HG03196 (cell line): Measurements from ENCODE around the gene MDC1.

Experiments used
- ATAC-seq: cut with Tn5 transposase; IDR thresholded peaks from one replicate; pipeline ENCODE4 v1.9.1; 2021; ENCODE audit not compliant: unreplicated experiment

The MDC1 gene

DNA sequence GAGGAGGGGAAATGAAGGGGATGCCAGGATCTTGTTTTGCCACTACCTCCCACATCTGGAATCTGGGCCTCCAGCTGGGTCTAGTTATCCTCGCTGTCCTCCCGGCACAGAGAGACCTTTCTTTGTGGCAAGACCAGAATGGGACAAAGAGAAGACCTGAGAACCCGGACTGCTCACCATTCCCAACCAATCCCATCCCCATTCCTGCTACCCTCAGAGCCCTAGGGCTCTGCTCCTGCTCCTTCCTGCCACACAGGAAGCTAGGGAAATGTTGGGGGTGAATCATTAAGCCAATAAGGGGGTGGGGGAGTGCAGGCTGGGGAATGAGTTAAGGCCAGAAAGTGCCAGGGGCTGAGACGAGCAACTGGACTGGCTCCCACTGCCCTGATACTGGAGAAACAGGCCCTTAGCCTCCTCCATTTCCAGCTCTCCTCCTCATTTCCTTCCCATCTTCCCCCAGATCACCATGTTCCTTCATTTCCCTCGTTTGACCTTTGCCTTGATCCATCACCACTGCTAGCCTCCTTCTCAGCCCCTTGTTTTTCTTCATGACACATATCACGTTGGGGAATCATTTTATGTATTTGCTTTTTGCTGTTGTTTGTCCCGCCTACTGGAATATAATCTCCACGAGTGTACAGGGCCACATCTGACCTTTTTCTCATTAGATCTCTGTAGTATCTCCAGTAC lies 31.9 kb upstream of the MDC1 start:
- no peak for ATAC-seq

DNA sequence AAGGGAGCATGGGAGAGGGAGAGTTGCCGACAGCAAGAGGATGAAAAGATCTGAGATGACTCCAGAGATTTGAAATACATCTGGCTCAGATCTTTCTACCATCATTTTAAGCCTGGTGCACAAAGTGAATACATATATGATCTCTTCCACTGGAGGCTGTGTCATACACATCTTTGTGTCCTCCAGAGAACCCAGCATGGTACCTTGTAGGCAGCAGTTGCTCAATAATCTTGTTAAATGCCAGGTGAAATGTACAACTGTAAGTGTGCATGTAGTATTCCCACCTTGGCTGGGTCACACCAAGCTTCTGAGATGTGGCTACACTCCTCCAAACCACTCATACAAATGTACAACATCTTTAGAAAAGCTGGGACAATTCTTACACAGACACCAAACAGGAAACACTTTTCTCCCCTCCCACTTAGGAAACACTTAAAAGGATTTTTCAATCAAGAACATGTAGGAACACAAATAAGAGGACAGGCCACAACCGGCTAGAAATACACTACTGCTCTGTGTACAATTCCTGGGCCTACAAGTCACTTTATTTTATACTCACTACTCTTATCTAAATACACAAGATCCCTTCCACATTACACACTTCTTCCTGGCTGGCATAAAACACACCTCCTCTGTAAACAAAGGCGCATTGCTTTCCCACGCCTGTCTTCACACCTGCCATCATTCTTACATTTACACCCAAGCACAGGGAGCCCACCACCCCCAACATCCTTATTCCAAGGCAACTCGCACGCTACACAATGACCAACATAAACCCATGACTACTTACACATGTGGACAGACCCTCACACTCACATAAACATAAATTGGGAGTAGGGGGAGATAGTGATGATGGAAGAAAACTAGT lies 31.1 kb upstream of the MDC1 start:
- ATAC-seq = no peak

DNA sequence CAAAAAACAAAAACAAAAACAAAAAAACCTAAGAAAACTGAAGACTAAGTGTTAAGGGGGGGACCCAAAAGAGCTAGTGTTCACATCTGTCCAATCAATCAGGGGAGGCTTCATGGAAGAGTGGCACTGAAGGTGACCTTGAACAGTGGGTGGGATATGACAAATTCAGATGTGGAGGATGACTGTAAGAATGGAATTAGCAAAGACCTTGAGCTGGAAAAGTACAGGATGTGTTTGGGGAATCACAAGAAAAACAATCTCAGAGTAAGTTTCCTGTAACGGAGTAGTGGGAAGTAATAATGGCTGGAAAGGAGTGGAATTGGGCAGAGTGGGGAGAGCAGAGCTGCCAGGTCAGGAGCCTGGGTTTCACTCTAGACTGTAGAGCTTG lies 30.2 kb upstream of the MDC1 start:
- ATAC-seq = no peak

DNA sequence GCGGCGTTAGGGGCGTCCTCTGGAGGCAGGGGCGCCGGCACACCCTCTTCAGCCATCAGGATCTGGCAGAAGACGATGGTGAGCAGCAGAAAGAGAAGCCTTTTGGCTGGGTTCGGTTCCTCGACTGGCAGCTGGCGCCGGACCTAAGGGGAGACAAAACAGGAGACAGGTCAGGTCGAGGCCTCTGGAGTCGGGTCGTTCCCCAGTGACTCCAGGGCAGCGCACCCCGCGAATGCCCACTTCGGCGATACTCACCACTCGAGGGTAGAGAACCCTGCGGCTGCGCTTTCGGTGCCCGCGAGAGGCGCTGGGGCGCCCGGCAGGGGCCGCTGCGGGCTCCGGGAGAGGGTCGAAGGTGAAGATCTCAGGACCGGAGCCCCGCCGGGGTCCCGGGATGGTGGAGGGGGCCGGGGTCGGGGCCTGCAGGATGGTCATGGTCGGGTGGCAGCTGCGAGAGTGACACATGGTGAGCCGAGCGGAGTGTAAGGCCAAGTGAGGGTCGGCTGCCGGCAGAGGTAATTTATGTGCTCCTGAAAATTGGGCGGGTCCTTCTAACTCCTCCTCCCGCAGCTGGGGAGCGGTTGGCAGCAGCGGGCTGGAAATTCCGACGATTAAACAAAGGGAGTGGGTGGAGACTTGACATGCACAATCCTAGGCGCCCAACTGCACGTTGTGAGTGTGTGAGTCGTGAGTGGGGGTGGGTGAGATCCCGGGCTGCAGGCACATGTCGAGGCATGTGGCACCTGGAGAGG lies 27.1 kb upstream of the MDC1 start, which contains the start of gene IER3:
Gene IER3 (minus strand): TSS at position 494 of the 752 bp plus-strand sequence. CDS start 29 bp downstream, at position 465.
- ATAC-seq = no peak

DNA sequence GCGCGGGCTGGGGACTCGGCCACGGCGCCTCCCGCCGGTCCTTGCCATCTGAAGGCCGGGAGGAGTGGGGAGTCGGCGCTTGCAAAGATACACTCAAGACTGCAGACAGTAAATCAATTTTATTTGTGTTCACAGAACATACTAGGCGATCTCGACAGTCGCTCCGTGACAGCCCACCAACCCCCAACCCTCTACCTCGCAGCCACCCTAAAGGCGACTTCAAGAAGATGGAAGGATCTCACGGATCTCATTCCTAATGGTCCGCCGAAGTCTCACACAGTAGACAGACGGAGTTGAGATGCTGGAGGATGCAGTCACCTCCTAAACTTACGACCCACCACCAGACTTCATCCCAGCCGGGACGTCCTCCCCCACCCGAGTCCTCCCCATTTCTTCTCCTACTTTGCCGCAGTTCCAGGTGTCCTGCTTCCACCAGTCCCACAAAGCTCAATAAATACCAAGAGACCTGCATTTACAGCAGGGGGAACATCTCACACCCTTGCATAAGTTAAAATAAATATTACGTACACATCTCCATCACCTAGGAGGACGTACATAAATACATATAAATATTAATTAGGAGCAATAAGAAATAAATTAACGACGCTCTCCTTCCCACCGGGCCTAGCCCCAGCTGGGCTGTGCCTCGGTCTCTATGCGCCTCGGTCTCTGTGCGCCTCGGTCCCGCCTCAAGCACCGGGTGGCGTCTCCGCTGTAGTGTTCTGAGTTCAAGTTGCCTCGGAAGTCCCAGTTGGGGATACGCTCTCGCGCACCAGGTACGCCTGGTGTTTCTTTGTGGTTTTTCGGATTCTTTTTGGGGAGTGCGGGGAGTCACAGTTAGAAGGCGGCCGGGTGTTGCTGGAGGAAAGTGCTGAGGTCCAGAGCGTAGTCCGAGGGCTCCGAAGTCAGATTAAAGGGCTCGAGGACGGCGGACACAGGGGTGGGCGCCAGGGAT lies 26.3 kb upstream of the MDC1 start:
- ATAC-seq = no peak

DNA sequence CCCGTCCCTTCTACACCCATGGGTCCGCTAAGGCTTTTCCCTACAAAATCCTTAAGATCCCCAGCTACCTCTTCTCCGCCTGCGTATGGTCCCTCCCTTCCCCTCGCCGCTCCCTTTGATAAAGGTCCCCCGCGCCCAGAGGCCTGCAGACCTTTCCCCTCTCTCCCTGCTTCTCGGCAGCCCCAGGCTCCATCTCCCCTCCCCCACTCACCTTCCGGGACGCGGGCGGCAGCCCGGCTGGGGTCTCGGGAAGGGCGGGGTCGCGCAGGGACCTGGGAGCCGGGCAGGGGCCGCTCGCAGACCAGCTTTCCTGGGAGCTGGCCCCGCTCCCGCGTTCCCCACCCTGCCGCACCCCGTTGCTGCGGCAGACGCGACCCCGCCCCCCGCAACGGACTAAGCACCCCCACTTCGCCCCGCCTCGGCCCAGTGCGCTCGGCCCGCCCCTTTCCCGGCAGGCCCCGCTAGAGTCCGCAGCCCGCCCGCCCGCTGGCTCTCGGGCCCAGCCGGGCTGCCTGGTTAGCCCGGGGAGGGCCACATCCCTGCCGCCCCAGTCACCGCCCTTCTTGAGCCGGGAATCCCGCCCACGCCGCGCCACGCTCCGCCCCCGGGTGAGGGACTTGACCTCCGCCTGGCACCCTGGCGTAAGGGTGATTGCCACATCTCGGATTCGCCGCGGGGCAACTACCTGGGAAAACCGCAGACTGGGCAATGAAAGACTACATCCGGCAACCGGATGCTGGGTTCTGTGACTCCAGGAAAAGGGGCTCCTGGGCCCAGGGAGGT lies 25.4 kb upstream of the MDC1 start, which contains the start of gene FLOT1:
Gene FLOT1 (minus strand): TSS at position 372 of the 783 bp plus-strand sequence. CDS start 498 bp downstream, outside the sequence.
- ATAC-seq = peak; percentile 57

DNA sequence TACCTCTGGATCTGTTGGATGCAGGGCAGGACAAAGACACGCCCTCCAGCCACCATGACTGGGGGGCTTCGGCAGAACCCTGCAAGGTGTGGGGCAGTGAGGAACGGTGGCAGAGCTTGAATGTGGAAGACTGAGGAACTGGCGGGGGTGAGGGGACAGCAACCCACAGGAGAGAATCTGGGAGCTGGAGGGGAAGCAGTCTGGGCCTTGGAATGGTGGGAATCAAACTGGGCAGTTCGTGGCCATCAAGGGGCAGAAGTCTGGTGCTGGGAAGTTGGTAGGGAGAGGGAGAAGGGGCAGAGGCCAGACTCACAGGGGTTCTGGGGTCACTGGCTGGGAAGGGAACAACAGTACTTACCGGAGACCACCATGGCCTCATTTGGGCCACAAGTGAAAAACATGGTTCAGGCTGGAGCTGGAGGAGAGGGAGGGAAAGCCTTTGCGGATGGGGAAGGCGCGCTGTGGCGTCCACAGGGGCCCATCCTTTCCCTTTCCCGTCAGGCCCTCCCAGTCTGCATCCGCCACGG lies 24.8 kb upstream of the MDC1 start:
- ATAC-seq = no peak

DNA sequence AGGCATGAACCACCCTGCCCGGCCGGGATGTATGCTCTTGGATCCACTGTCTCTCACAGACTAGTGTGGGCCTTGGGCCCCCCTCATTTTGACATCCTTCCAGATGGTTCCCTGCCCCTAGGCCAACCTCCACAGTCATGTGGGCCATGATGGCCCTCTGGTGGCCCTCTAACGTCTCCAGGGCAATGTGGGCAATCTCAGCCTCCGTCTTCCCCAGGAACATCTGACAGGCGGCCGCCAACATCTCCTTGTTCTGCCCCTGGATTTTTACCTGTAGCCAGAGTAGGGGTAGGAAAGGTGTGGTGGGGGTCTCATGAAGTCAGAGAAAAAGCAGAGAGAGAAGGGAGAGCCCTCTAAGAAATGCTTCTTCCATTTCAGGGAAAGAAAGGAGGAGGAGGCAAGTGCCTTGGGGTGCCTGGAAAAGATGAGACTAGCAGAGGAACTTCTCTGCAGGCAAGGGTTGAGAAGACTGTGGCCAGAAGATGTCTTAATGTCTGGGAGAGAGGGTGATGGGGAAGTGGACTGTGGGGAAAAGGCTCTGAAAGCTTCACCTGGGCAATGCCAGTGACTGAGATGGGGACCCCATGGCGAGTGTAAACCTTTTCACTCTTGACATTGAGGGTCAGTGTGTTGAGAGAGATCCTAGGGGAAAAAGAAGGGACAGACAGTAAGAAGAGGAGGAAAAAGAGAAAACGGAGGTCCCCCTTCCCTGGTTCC lies 24.1 kb upstream of the MDC1 start:
- ATAC-seq = no peak

DNA sequence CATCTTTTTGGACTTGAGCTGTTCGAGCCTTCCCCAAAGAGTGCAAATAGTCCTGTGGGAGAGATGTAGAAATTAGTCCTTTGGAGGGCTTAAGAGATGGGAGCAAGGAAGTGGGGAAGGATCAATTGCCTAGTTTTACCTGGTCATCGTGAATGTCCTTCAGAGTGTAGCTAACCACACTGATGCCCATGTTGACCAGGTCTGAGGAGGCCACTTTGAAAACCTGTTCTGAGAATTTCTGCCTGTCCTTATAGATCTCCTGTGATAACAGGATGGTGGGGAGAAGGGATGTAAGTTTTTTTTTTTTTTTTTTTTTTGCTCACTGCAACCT lies 23.4 kb upstream of the MDC1 start:
- ATAC-seq = no peak

DNA sequence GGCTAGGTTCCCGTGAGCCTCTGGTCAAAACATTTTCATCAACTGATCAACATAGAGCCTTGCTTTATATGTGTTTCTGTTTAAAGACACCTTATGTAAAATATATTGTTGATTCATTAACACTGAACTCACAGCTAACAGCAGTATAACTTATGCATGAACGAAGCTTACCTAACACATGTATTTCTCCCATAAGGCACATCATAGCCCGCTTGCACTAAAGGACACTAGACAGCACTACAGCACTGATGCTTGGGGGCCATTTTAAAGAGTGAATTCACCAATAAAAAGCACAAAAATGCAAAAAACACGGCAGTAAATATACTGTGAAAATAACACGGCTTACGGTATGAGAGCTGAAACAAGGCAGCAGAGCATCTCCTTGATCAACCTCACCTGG lies 21.5 kb upstream of the MDC1 start:
- ATAC-seq = no peak

DNA sequence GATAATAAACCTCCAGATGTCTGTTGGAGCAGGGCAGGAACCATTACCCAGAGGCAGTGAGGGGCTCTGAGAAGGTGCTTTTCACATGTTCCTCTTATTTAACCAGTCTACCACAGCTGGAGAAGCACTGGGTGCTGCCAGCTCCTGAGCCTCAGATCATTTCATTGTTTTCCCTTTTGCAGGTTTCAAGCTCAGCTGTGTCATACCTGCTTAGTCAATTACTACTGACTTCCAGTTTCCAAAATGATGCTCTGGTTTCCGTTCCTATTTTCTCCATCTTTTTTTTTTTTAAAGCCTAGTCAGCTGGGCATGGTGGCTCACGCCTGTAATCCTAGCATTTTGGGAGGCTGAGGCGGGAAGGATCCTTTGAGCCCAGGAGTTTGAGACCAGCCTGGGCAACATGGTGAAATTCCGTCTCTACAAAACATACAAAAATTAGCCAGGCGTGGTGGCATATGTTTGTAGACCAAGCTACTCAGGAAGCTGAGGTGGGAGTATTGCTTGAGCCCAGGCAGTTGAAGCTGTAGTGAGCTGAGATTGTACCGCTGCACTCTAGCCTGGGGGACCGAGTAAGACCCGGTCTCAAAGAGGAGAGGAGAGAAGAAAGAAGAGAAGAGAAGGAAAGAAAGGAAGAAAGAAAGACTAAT lies 18.7 kb upstream of the MDC1 start:
- no peak for ATAC-seq

DNA sequence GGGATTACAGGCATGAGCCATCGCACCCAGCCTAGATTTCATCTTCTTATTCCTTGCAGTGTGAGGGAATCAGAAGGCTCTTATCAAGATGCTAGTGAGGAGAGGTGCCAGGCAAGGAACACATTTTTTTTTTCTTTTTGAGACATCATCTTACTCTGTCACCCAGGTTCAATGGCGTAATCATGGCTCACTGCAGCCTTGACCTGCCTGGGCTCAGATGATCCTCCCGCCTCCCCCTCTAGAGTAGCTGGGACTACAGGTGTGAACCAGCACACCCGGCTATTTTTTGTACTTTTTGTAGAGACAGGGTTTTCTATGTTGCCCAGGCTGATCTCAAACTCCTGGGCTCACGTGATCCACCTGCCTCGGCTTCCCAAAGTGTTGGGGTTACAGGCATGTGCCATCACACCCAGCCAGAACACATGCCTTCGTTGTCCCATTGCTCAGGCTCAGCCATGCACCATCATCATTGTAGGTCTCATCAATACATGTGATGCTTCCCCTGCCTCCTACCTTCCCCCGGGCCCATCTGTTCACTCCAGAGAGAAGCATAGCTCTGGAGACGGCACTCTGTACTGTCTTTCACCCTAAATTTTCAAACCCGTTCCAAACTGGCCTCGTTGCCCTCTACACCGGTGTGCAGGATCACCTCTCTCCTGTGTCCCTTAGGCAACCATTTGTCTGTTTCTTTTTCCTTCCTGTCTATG lies 15.3 kb upstream of the MDC1 start:
- no peak for ATAC-seq

DNA sequence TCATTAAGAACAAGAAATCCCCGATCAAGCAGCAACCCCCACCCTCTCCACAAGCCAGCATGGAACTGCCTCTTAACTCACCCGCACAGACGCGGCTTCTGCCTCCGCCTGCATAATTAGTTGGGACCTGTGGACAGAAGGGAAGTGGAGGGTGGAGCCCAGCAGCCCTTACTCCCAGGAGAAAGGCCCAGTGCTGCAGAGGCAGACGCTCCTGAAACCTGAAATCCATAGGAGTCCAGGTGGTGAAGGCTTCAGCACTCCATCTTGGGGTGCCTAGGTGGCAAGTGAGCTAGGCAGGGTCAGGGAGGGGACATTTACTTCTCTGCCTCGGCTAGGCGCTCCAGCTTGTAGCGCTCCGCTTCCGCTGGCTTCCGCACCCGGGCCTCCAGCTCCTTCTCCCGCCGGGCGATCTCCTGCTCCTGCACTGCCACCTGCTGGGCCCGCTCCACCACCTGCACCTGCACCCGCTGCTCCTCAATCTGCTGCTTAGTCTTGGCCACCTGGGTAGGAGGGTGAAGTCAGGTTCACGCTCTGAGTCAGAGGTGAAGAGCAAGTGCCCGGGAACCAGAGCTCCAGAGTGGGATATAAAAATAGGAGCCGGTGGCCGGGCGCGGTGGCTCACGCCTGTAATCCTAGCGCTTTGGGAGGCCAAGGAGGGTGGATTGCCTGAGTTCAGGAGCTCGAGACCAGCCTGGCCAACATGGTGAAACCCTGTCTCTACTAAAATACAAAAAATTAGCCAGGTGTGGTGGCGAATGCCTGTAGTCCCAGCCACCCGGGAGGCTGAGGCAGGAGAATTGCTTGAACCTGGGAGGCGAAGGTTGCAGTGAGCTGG lies 13.7 kb upstream of the MDC1 start:
- peak; percentile 56 for ATAC-seq

DNA sequence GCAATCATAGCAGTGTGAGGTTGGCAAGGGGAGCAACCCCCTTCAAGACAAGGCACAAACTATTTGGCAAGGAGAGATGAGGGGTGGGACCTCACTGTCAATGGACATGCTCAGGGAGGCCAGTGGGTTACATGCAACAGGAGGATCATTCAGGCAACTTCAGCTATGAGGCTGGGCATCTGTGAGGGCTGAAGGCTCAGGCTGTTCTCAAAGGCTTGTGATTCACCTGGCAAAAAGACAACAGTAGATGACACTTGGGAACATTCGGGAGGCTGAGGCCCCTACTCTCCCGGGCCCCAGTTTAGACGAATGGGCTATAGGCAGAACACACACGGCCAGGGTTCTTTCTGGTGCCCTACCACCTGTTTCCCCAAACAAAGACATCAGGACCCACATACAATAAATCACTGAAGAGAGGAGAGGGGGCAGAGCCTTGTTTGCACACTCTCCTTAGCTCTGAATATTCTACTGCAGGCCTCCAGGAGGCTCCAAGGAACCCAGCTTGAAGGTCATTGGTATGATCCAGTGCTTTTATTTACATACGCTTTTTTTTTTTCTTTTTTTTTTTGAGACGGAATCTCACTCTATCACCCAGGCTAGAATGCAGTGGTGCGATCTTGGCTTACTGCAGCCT lies 11.0 kb upstream of the MDC1 start:
- no peak for ATAC-seq

DNA sequence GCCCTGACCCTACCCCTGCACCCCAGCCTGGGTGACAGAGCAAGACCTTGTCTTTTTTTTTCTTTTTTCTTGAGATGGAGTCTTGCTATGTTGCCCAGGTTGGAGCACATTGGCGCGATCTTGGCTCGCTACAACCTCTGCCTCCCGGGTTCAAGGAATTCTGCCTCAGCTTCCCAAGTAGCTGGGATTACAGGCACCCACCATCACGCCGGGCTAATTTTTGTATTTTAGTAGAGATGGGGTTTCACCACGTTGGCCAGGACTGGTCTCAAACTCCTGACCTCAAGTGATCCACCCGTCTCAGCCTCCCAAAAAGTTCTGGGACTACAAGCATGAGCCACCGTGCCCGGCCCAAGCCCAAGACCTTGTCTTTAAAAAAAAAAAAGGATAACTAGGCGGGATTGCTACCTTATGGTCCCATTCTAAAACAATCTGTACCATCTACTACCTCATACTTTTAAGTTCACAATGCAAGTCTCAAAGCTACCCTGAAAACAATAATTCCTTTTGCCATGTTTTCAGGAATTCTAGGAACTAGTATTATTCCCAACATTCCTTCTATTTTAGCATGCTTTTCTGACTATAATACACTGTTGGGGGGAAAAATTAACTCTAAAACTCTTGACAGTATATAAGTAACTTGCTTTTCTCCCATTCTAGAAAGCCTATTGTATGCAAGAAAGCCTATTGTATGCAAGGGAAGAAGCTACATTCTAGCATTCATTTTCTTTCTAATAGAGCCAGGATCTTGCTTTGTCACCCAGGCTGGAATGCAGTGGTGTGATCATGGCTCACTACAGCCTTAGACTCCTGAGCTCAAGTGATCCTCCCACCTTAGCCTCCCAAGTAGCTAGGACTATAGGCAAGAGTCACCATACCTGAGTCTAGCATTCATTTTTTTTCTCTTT lies 9.7 kb upstream of the MDC1 start:
- no peak for ATAC-seq
